ENCODE data around the gene SPOP.
A peak's percentile ranks its signal among the peaks of the same experiment; 100 is the strongest.
"Not testable (repeated sequence)": the region's sequence is repeated elsewhere in the genome, so short reads cannot be mapped to it uniquely, and the experiment has no call there.

Gene SPOP

GRCh38 chr17:49570540-49571242 is 107.2 kb downstream of the SPOP start:
- DNase-seq, result no peak

- DNase-seq, result not testable (repeated sequence)
Observed at GRCh38 chr17:49568695-49569047, 109.2 kb downstream of the SPOP start.

- peak in 1 of 2 experiments; percentile 71 for DNase-seq
Observed at GRCh38 chr17:49567871-49568694, 109.8 kb downstream of the SPOP start.

- no peak for DNase-seq
Observed at GRCh38 chr17:49567104-49567521, 110.8 kb downstream of the SPOP start.

- no peak for DNase-seq
Observed at GRCh38 chr17:49566668-49567071, 111.2 kb downstream of the SPOP start.

- DNase-seq, result peak; percentile 72 to 91
Observed at GRCh38 chr17:49565948-49566491, 111.9 kb downstream of the SPOP start.

- DNase-seq, result no peak
Observed at GRCh38 chr17:49564638-49565037, 113.3 kb downstream of the SPOP start.

GRCh38 chr17:49557312-49558024 is 120.4 kb downstream of the SPOP start:
- peak in 1 of 2 experiments; percentile 33 for DNase-seq

GRCh38 chr17:49556223-49556943 is 121.5 kb downstream of the SPOP start:
- peak in 1 of 2 experiments; percentile 25 for DNase-seq

- no peak for DNase-seq
Observed at GRCh38 chr17:49555495-49556222, 122.2 kb downstream of the SPOP start.

- no peak for DNase-seq
Observed at GRCh38 chr17:49554694-49555494, 123.0 kb downstream of the SPOP start.

GRCh38 chr17:49553676-49554335 is 124.1 kb downstream of the SPOP start:
- no peak for DNase-seq

- DNase-seq, result no peak
Observed at GRCh38 chr17:49552070-49552751, 125.7 kb downstream of the SPOP start.

- DNase-seq, result no peak
Observed at GRCh38 chr17:49551221-49552069, 126.5 kb downstream of the SPOP start.

GRCh38 chr17:49550764-49551163 is 127.1 kb downstream of the SPOP start:
- not testable (repeated sequence) for DNase-seq

GRCh38 chr17:49549691-49550678 is 127.9 kb downstream of the SPOP start:
- DNase-seq, result no peak

- DNase-seq, result no peak
Observed at GRCh38 chr17:49549311-49549605, 128.6 kb downstream of the SPOP start.
